ENCODE results near the gene MAPRE3. TPM values are rescaled to one million over a fixed set of nuclear protein-coding genes. Genes with fewer than 3 reads are reported as not detected.
A peak's percentile ranks its signal among the peaks of the same experiment; 100 is the strongest.

The MAPRE3 gene
- total RNA-seq, 1 experiment from 2014 or later: 11.6 TPM

DNA sequence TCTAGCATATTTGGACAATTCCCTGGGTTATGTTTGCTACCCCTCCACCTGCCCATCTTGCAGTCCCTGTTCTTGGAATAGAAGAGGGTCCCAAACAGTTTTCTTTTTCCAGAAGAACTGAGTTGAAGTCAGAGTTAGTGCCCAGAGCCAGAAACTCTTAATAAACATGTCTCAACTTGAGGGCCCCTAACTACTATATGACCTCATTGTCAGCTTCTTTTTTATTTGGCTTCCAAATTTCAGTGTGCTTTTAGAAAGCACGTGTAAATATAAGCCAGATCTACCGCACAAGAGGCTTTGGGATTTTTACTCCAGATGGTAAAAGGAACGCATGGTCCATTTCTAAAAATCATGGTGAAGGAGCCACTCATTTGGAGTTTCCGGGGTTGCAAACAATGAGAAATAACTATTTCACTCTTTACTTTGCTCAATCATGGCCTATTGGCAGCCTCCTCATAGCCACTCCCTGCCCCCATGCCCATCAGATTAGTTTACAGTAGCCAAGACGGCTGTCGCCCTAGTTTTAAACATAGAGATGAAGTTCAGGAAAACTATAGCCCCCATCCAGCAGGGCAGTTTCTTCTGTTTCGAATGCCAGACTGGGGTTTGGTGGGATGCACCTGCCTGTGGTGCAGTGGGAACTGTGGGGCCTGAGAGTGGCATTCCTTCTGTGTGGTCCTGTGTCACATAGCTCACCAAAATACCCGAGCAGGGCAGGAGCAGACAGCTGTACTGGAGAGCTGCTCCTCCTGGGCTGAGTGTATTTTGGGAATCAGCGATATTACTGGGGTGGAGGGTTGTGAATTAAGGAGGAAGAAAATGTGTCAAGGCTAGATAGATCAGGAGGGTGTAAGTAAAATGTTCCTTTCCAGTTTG is 1.7 kb downstream of the MAPRE3 start:
- TF ChIP-seq TCF7L2 (IDR thresholded peaks at IDR 0.05; ENCODE audit: low read depth, low read length): no peak
- no peak for TF ChIP-seq SIN3A (IDR thresholded peaks at IDR 0.05; ENCODE audit: borderline replicate concordance, insufficient read depth, low read depth, low read length)
- TF ChIP-seq, protein P1, sequence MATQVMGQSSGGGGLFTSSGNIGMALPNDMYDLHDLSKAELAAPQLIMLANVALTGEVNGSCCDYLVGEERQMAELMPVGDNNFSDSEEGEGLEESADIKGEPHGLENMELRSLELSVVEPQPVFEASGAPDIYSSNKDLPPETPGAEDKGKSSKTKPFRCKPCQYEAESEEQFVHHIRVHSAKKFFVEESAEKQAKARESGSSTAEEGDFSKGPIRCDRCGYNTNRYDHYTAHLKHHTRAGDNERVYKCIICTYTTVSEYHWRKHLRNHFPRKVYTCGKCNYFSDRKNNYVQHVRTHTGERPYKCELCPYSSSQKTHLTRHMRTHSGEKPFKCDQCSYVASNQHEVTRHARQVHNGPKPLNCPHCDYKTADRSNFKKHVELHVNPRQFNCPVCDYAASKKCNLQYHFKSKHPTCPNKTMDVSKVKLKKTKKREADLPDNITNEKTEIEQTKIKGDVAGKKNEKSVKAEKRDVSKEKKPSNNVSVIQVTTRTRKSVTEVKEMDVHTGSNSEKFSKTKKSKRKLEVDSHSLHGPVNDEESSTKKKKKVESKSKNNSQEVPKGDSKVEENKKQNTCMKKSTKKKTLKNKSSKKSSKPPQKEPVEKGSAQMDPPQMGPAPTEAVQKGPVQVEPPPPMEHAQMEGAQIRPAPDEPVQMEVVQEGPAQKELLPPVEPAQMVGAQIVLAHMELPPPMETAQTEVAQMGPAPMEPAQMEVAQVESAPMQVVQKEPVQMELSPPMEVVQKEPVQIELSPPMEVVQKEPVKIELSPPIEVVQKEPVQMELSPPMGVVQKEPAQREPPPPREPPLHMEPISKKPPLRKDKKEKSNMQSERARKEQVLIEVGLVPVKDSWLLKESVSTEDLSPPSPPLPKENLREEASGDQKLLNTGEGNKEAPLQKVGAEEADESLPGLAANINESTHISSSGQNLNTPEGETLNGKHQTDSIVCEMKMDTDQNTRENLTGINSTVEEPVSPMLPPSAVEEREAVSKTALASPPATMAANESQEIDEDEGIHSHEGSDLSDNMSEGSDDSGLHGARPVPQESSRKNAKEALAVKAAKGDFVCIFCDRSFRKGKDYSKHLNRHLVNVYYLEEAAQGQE (IDR thresholded peaks at IDR 0.05; ENCODE audit: insufficient read depth in 1 of 2, low read depth in 2 of 2, low read length in 1 of 2): no peak
- no peak for TF ChIP-seq POLR2AphosphoS5 (IDR thresholded peaks at IDR 0.05; ENCODE audit: low read depth, low read length)
- TF ChIP-seq, protein P2, sequence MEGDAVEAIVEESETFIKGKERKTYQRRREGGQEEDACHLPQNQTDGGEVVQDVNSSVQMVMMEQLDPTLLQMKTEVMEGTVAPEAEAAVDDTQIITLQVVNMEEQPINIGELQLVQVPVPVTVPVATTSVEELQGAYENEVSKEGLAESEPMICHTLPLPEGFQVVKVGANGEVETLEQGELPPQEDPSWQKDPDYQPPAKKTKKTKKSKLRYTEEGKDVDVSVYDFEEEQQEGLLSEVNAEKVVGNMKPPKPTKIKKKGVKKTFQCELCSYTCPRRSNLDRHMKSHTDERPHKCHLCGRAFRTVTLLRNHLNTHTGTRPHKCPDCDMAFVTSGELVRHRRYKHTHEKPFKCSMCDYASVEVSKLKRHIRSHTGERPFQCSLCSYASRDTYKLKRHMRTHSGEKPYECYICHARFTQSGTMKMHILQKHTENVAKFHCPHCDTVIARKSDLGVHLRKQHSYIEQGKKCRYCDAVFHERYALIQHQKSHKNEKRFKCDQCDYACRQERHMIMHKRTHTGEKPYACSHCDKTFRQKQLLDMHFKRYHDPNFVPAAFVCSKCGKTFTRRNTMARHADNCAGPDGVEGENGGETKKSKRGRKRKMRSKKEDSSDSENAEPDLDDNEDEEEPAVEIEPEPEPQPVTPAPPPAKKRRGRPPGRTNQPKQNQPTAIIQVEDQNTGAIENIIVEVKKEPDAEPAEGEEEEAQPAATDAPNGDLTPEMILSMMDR (IDR thresholded peaks at IDR 0.05): no peak
- BruUV-seq (replicated peaks): no TSS peak
- ChIA-PET POLR2A (no interaction called here), CTCF (interaction anchor here (0.6 to 1.3 kb wide), 3 partner anchors 8 to 60 kb away, joined by 4 to 6 read pairs (median 6); partner anchors contain the start of gene TMEM214)
- Histone ChIP-seq H3K9me3 (ENCODE audit: control insufficient read depth, insufficient read depth, low read depth, low read length) (no peaks in the 10 kb centered on the region), H3K36me3 (ENCODE audit: control insufficient read depth, insufficient read depth, low read length) (no peaks in the 10 kb centered on the region), H3K27ac (ENCODE audit: low read length) (no peak overlapping the region), H3K27me3 (ENCODE audit: control insufficient read depth, insufficient read depth, low read length) (peaks cover 13% of the 10 kb centered on the region), H3K4me1 (ENCODE audit: control insufficient read depth, insufficient read depth, low read length) (peaks cover 12% of the 10 kb centered on the region), H3K4me3 (ENCODE audit: low read depth in 2 of 2, low read length in 2 of 2) (peak overlapping the region in 1 of 2 experiments; percentile 87; a peak in 1 of 4 replicates)
- ATAC-seq (no peak), DNase-seq (ENCODE audit: low read depth, low spot score) (no peak)
- intact Hi-C loops (cut with micrococcal nuclease; ENCODE audit: unreplicated experiment) (no loop called here), in situ Hi-C loops (cut with HindIII; ENCODE audit: low pct_unique_long_range_greater_than_20kb, low sequenced_read_pairs) (no loop called here)

DNA sequence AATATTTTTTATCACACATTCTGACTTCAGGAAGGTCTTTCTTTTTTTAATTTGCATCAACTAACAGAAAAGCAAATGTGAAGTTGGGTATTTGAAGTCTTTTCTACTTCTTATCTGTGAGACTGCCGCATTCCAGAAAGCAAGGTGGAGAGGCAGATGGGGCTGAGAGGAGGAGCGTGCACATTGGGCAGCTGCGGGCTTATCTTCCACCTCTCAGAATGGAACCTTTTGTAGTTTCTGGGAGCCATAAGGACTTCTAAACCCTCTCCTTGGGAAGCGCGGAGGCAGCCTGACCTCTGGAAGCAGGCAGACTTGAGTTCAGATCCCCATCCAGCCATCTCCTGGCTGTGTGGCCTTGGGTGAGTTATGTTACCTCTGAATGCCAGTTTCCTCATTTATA is 3.9 kb downstream of the MAPRE3 start:
- H3K36me3 ChIP-seq (ENCODE audit: control insufficient read depth, insufficient read depth, low read length): no peaks in the 10 kb centered on the region
- H3K4me1 ChIP-seq (ENCODE audit: control insufficient read depth, insufficient read depth, low read length): peaks cover 12% of the 10 kb centered on the region
- no TSS peak for BruUV-seq (replicated peaks)
- ATAC-seq (no peak), DNase-seq (ENCODE audit: low read depth, low spot score) (no peak)
- in situ Hi-C loops (cut with HindIII; ENCODE audit: low pct_unique_long_range_greater_than_20kb, low sequenced_read_pairs) (no loop called here), intact Hi-C loops (cut with micrococcal nuclease; ENCODE audit: unreplicated experiment) (no loop called here)
- ChIA-PET CTCF (no interaction called here), POLR2A (no interaction called here)
- H3K27me3 ChIP-seq (ENCODE audit: control insufficient read depth, insufficient read depth, low read length): peaks cover 2% of the 10 kb centered on the region; the same call in 1 of the 2 replicates
- H3K4me3 ChIP-seq (ENCODE audit: low read depth in 2 of 2, low read length in 2 of 2): no peak overlapping the region
- H3K9me3 ChIP-seq (ENCODE audit: control insufficient read depth, insufficient read depth, low read depth, low read length): no peaks in the 10 kb centered on the region
- TF ChIP-seq, protein P2 (IDR thresholded peaks at IDR 0.05): no peak
- TF ChIP-seq POLR2AphosphoS5 (IDR thresholded peaks at IDR 0.05; ENCODE audit: low read depth, low read length): no peak
- TF ChIP-seq, protein P1 (IDR thresholded peaks at IDR 0.05; ENCODE audit: insufficient read depth in 1 of 2, low read depth in 2 of 2, low read length in 1 of 2): no peak
- H3K27ac ChIP-seq (ENCODE audit: low read length): no peak overlapping the region
